Lung microvascular endothelial cell (primary cell): ENCODE data around the gene PGR. TPM values are rescaled to one million over a fixed set of nuclear protein-coding genes. Genes with fewer than 3 reads are reported as not detected.

ENCODE experiments used
- DNase-seq, 2 donors: peaks; one replicate each; pipeline versions ENCODE4 v3.0.0 to v3.0.0-alpha.2; 2010; ENCODE audit warnings: low read depth in 2 of 2
- total RNA-seq: library from RNA; depleted of rRNA; stranded (reverse); fragments of >200 nt; gene quantifications from 2 replicates; pipeline ENCODE4 v1.2.1, GENCODE V29; 2014

Gene PGR
- total RNA-seq = under 0.01 TPM in 1 of 2 replicates, not detected in the other

- DNase-seq = peak in 1 of 2 donors; percentile 0
Observed at GRCh38 chr11:101129203-101129943, at the start of gene PGR. TSS of gene PGR (minus strand) at chr11:101129813. CDS start at chr11:101129070, 743 bp downstream.

- DNase-seq = no peak
Observed at GRCh38 chr11:101176381-101176780, 46.8 kb upstream of the PGR start.

GRCh38 chr11:101169944-101170343, 40.3 kb upstream of the PGR start:
- DNase-seq = no peak

- no peak for DNase-seq
Observed at GRCh38 chr11:101166038-101166437, 36.4 kb upstream of the PGR start.

GRCh38 chr11:101158119-101158518, 28.5 kb upstream of the PGR start:
- no peak for DNase-seq

GRCh38 chr11:101138245-101138930, 8.8 kb upstream of the PGR start:
- DNase-seq = no peak

- no peak for DNase-seq
Observed at GRCh38 chr11:101133190-101133589, 3.6 kb upstream of the PGR start.

GRCh38 chr11:101128571-101129202, 926 bp downstream of the PGR start:
- DNase-seq = peak in 1 of 2 donors; percentile 0

- DNase-seq = no peak
Observed at GRCh38 chr11:101127699-101128570, 1.7 kb downstream of the PGR start.

GRCh38 chr11:101127197-101127698, 2.4 kb downstream of the PGR start:
- DNase-seq = no peak

- DNase-seq = peak in 1 of 2 donors; percentile 6
Observed at GRCh38 chr11:101126551-101127196, 2.9 kb downstream of the PGR start.

- no peak for DNase-seq
Observed at GRCh38 chr11:101115671-101116160, 13.9 kb downstream of the PGR start.

GRCh38 chr11:101113540-101113939, 16.1 kb downstream of the PGR start:
- no peak for DNase-seq

- no peak for DNase-seq
Observed at GRCh38 chr11:101104716-101105115, 24.9 kb downstream of the PGR start.

GRCh38 chr11:101103433-101103832, 26.2 kb downstream of the PGR start:
- no peak for DNase-seq

- no peak for DNase-seq
Observed at GRCh38 chr11:101100601-101101000, 29.0 kb downstream of the PGR start.

- peak in 1 of 2 donors; percentile 3 for DNase-seq
Observed at GRCh38 chr11:101096036-101096704, 33.4 kb downstream of the PGR start.

GRCh38 chr11:101091781-101092180, 37.8 kb downstream of the PGR start:
- no peak for DNase-seq

GRCh38 chr11:101090679-101091270, 38.8 kb downstream of the PGR start:
- no peak for DNase-seq

- no peak for DNase-seq
Observed at GRCh38 chr11:101083335-101083734, 46.3 kb downstream of the PGR start.
